Neuronal stem cell (in vitro differentiated cells): ENCODE results near the gene DNAJB7.
"Not testable (repeated sequence)": the region's sequence is repeated elsewhere in the genome, so short reads cannot be mapped to it uniquely, and the experiment has no call there.

Experiments used
- DNase-seq: peaks from one replicate; pipeline ENCODE4 v3.0.0-alpha.2; 2013; ENCODE audit warnings: low spot score
- H2AFZ ChIP-seq: one replicate; pipeline ENCODE4 v1.6.1; 2013; ENCODE audit warnings: mild to moderate bottlenecking, low read length, inconsistent platforms
- H2AK5ac ChIP-seq: 2 replicates; pipeline ENCODE4 v1.6.1; 2013; ENCODE audit warnings: low read depth, mild to moderate bottlenecking, inconsistent platforms, low read length, moderate library complexity, mixed read lengths
- H2BK120ac ChIP-seq: 2 replicates; pipeline ENCODE4 v1.6.1; 2013; ENCODE audit warnings: low read depth, mild to moderate bottlenecking, inconsistent platforms, low read length, moderate library complexity, mixed read lengths
- H2BK12ac ChIP-seq: one replicate; pipeline ENCODE4 v1.6.1; 2013; ENCODE audit warnings: low read length, inconsistent platforms
- H2BK15ac ChIP-seq: 2 replicates; pipeline ENCODE4 v1.6.1; 2013; ENCODE audit warnings: mild to moderate bottlenecking, low read length, inconsistent platforms, mixed read lengths
- H2BK5ac ChIP-seq: one replicate; pipeline ENCODE4 v1.6.1; 2013; ENCODE audit warnings: inconsistent platforms, mild to moderate bottlenecking, low read length, moderate library complexity
- H3K14ac ChIP-seq: one replicate; pipeline ENCODE4 v1.6.1; 2013; ENCODE audit warnings: low read length, inconsistent platforms
- H3K18ac ChIP-seq: 2 replicates; pipeline ENCODE4 v1.6.1; 2013; ENCODE audit warnings: low read length, inconsistent platforms
- H3K23ac ChIP-seq: 2 replicates; pipeline ENCODE4 v1.6.1; 2013; ENCODE audit warnings: low read depth, mild to moderate bottlenecking, mixed read lengths, low read length, inconsistent platforms; ENCODE audit not compliant: poor library complexity
- H3K27ac ChIP-seq: replicated peaks from 3 replicates; pipeline ENCODE4 v1.5.1; 2013; ENCODE audit warnings: low read length, inconsistent platforms
- H3K27me3 ChIP-seq, 3 experiments: 2 replicates each; pipeline ENCODE4 v1.6.1; 2013; ENCODE audit warnings: low read length in 3 of 3, mild to moderate bottlenecking in 2 of 3, inconsistent platforms in 1 of 3, low read depth in 1 of 3, mixed read lengths in 1 of 3, moderate library complexity in 1 of 3; ENCODE audit not compliant: control insufficient read depth in 3 of 3, insufficient read depth in 3 of 3
- H3K36me3 ChIP-seq, 2 donors: replicated peaks in 1 of 2; 2 replicates each; pipeline ENCODE4 v1.6.1; 2013; ENCODE audit warnings: low read length in 2 of 2; ENCODE audit not compliant: control insufficient read depth in 2 of 2, insufficient read depth in 2 of 2
- H3K4ac ChIP-seq: 2 replicates; pipeline ENCODE4 v1.6.1; 2013; ENCODE audit warnings: inconsistent platforms, mild to moderate bottlenecking, low read length, moderate library complexity
- H3K4me1 ChIP-seq, 2 donors: 1 replicate in 1 of 2; 2 replicates in 1 of 2; pipeline ENCODE4 v1.6.1; 2013; ENCODE audit warnings: low read length in 2 of 2, low read depth in 1 of 2; ENCODE audit not compliant: control insufficient read depth in 2 of 2, insufficient read depth in 1 of 2
- H3K4me2 ChIP-seq: one replicate; pipeline ENCODE4 v1.6.1; 2013; ENCODE audit warnings: mild to moderate bottlenecking, low read length, inconsistent platforms; ENCODE audit not compliant: insufficient read depth, poor library complexity, severe bottlenecking
- H3K4me3 ChIP-seq, 2 donors: 2 replicates each; pipeline ENCODE4 v1.5.1; 2013; ENCODE audit warnings: low read length in 2 of 2, mild to moderate bottlenecking in 2 of 2, inconsistent platforms in 1 of 2, moderate library complexity in 1 of 2
- H3K79me1 ChIP-seq: one replicate; pipeline ENCODE4 v1.6.1; 2013; ENCODE audit warnings: low read depth, mild to moderate bottlenecking, inconsistent platforms, low read length, moderate library complexity
- H3K9ac ChIP-seq: one replicate; pipeline ENCODE4 v1.6.1; 2013; ENCODE audit warnings: mild to moderate bottlenecking, low read depth, low read length, inconsistent platforms; ENCODE audit not compliant: poor library complexity
- H3K9me3 ChIP-seq, 2 donors: replicated peaks in 1 of 2; 2 replicates each; pipeline versions ENCODE3 to v1.6.1; 2013; ENCODE audit warnings: low read length in 2 of 2, mild to moderate bottlenecking in 2 of 2, inconsistent platforms in 1 of 2, low read depth in 1 of 2, mixed read lengths in 1 of 2, moderate library complexity in 1 of 2; ENCODE audit not compliant: control insufficient read depth in 2 of 2, insufficient read depth in 1 of 2
- H4K8ac ChIP-seq: one replicate; pipeline ENCODE4 v1.6.1; 2013; ENCODE audit warnings: low read depth, mild to moderate bottlenecking, inconsistent platforms, low read length, moderate library complexity
- H4K91ac ChIP-seq: one replicate; pipeline ENCODE4 v1.6.1; 2013; ENCODE audit warnings: low read length, low read depth, mild to moderate bottlenecking, inconsistent platforms; ENCODE audit not compliant: poor library complexity
- WGBS, 2 donors: extraction: QIAGEN DNeasy Blood & Tissue Kit; methylation state at CpG; one replicate each; pipeline ENCODE4 v1.1.7; 2013; ENCODE audit warnings: missing lambda C conversion rate in 2 of 2, mixed read lengths in 1 of 2; ENCODE audit not compliant: insufficient read length in 2 of 2, insufficient replicate concordance in 1 of 2; ENCODE audit errors: extremely low coverage in 2 of 2; 5-methylcytosine and 5-hydroxymethylcytosine counted together

Gene DNAJB7

GRCh38 chr22:40868379-40868778 is 6.5 kb upstream of the DNAJB7 start:
- not testable (repeated sequence) for H4K8ac ChIP-seq, H3K4me1 ChIP-seq

GRCh38 chr22:40867109-40867508 is 5.2 kb upstream of the DNAJB7 start:
- Histone ChIP-seq H3K4ac (no peak overlapping the region), H3K9ac (no peak overlapping the region), H2AFZ (no peak overlapping the region), H3K4me2 (no peak overlapping the region), H3K27me3 (no peaks in the 10 kb centered on the region), H3K18ac (no peak overlapping the region), H3K4me3 (no peak overlapping the region), H3K23ac (no peak overlapping the region), H2BK120ac (no peak overlapping the region), H4K8ac (no peak overlapping the region), H4K91ac (no peak overlapping the region), H2BK12ac (no peak overlapping the region), H3K4me1 (no peaks in the 10 kb centered on the region), H2AK5ac (no peak overlapping the region), H3K79me1 (no peaks in the 10 kb centered on the region), H3K9me3 (no peaks in the 10 kb centered on the region), H3K14ac (no peak overlapping the region), H2BK5ac (no peak overlapping the region), H2BK15ac (no peak overlapping the region), H3K36me3 (peaks cover 4 to 40% of the 10 kb centered on the region in 2 donors), H3K27ac (no peak overlapping the region)
- no CpG with 5 or more reads among the region's 2 CpGs for WGBS, 2 donors
- DNase-seq: no peak

More at GRCh38 chr22:40868379-40868778, 6.5 kb upstream of the DNAJB7 start:
- H3K14ac ChIP-seq, H2BK15ac ChIP-seq, H2BK120ac ChIP-seq, H2AFZ ChIP-seq, H3K9ac ChIP-seq, H3K4ac ChIP-seq, H2BK12ac ChIP-seq, H4K91ac ChIP-seq, H3K18ac ChIP-seq, H2AK5ac ChIP-seq, H3K27ac ChIP-seq, H3K23ac ChIP-seq, H3K4me3 ChIP-seq, H3K9me3 ChIP-seq, H3K4me2 ChIP-seq, H3K79me1 ChIP-seq, H3K27me3 ChIP-seq, H2BK5ac ChIP-seq, DNase-seq: not testable (repeated sequence)
- H3K36me3 ChIP-seq: peaks cover 3 to 38% of the 10 kb centered on the region in 2 donors
- no CpG with 5 or more reads among the region's 6 CpGs for WGBS, 2 donors

- Histone ChIP-seq H3K27ac (no peak overlapping the region), H3K9ac (no peak overlapping the region), H3K18ac (no peak overlapping the region), H4K8ac (no peak overlapping the region), H2AFZ (no peak overlapping the region), H3K4ac (no peak overlapping the region), H2BK120ac (no peak overlapping the region), H3K27me3 (no peaks in the 10 kb centered on the region), H3K36me3 (peaks cover 4 to 34% of the 10 kb centered on the region in 2 donors), H2BK5ac (no peak overlapping the region), H3K23ac (no peak overlapping the region), H3K4me3 (no peak overlapping the region), H3K4me1 (peaks cover 2% of the 10 kb centered on the region in 2 donors), H2BK15ac (no peak overlapping the region), H3K9me3 (no peaks in the 10 kb centered on the region), H2AK5ac (no peak overlapping the region), H3K4me2 (no peak overlapping the region), H3K79me1 (peaks cover 3% of the 10 kb centered on the region), H4K91ac (no peak overlapping the region), H3K14ac (no peak overlapping the region), H2BK12ac (no peak overlapping the region)
- WGBS, 2 donors: no CpG with 5 or more reads among the region's 2 CpGs
- DNase-seq: no peak
Observed at GRCh38 chr22:40862537-40862936, 624 bp upstream of the DNAJB7 start.

GRCh38 chr22:40857309-40857855 is 4.5 kb downstream of the DNAJB7 start:
- Histone ChIP-seq H3K9ac (peak overlapping the region; percentile 93), H3K9me3 (no peaks in the 10 kb centered on the region), H2BK12ac (no peak overlapping the region), H3K23ac (peak overlapping the region; percentile 75), H3K18ac (peak overlapping the region; percentile 95), H2AFZ (peak overlapping the region; percentile 91), H3K27ac (peak overlapping the region; percentile 96), H2BK5ac (peak overlapping the region; percentile 91), H2BK15ac (peak overlapping the region; percentile 91), H3K27me3 (no peaks in the 10 kb centered on the region), H4K8ac (no peak overlapping the region), H3K4me1 (peaks cover 4 to 19% of the 10 kb centered on the region in 2 donors), H3K4me2 (peak overlapping the region; percentile 58), H2AK5ac (peak overlapping the region; percentile 64), H3K4ac (peak overlapping the region; percentile 41), H4K91ac (no peak overlapping the region), H2BK120ac (no peak overlapping the region), H3K79me1 (peaks cover 7% of the 10 kb centered on the region), H3K14ac (peak overlapping the region; percentile 76), H3K4me3 (peak overlapping the region; percentile 79 to 92), H3K36me3 (peaks cover 4 to 49% of the 10 kb centered on the region in 2 donors)
- no peak for DNase-seq
- WGBS, 2 donors: no CpG with 5 or more reads among the region's 18 CpGs
